Measurements from ENCODE around the gene LAMP1.
"Not testable (repeated sequence)": the region's sequence is repeated elsewhere in the genome, so short reads cannot be mapped to it uniquely, and the experiment has no call there.

LAMP1 gene

DNA sequence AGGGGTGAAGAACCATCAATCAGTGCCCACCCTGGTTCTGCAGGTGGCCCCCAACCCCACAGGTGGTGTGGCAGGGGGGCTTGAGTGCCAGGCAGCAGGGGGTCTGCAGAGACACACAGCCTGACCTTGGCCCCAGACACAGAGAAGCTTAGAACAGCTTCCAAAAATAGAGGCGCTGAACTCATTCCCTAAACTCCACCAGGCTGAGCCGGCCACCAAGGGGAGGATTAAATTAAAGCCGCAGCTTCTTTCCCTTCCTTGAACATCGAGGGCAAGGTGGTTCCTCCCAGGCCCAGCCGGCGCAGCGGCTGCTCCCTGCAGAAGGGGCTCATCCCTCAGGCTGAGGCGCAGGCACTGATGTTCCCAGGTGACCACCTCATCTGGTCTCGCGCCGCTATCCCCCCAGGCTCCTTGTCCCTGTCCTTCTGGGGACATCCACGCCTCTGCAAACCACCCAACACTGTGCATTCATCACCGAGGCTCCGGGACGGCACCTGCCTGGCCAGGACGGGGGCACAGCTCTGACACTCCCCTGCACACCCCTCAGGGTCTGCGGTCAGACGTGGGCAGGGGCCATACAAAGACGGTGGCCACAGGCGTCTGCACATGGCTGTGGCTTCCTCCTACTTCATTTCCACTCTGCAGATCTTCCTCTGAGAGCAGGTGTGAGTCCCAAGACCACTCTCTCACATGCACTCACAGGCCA lies 30.9 kb downstream of the LAMP1 start:
- DNase-seq (ENCODE audit: low spot score): no peak

GRCh38 chr13:113328851-113329250 lies 31.8 kb downstream of the LAMP1 start:
- no peak for DNase-seq (ENCODE audit: low spot score)

- no peak for DNase-seq (ENCODE audit: low spot score)
Observed at GRCh38 chr13:113329656-113330312, 32.7 kb downstream of the LAMP1 start.

- DNase-seq (ENCODE audit: low spot score): no peak
Observed at GRCh38 chr13:113332615-113333014, 35.6 kb downstream of the LAMP1 start.

DNA sequence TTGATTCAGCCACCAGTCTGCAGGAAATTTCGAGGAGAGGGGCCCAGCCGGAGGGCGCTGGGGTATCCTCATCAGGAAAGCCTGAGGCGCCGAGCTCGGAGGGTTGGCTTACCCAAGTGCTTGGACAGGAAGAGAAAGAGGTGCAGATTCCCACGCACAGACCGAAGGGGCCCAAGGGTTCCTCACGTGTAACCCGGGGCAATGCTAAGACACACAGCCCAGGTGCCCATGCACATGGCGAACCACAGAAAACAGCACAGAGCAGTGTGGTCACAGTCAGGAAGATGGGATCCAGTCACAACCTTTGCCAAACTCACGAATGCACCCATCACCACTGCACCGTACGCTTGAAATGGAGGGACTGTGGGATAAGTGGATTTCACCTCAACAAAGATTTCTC lies 36.0 kb downstream of the LAMP1 start:
- no peak for DNase-seq (ENCODE audit: low spot score)

- DNase-seq (ENCODE audit: low spot score): no peak
Observed at GRCh38 chr13:113337556-113337955, 40.5 kb downstream of the LAMP1 start.

- no peak for DNase-seq (ENCODE audit: low spot score)
Observed at GRCh38 chr13:113337976-113338375, 40.9 kb downstream of the LAMP1 start.

- no peak for DNase-seq (ENCODE audit: low spot score)
Observed at GRCh38 chr13:113338451-113338850, 41.4 kb downstream of the LAMP1 start.

- DNase-seq (ENCODE audit: low spot score): no peak
Observed at GRCh38 chr13:113342820-113343691, 46.0 kb downstream of the LAMP1 start.

GRCh38 chr13:113343692-113343968 lies 46.6 kb downstream of the LAMP1 start:
- no peak for DNase-seq (ENCODE audit: low spot score)

GRCh38 chr13:113345486-113345885 lies 48.4 kb downstream of the LAMP1 start:
- DNase-seq (ENCODE audit: low spot score): no peak

GRCh38 chr13:113347736-113348225 lies 50.7 kb downstream of the LAMP1 start:
- DNase-seq (ENCODE audit: low spot score): not testable (repeated sequence)

- DNase-seq (ENCODE audit: low spot score): no peak
Observed at GRCh38 chr13:113348591-113348990, 51.6 kb downstream of the LAMP1 start.

DNA sequence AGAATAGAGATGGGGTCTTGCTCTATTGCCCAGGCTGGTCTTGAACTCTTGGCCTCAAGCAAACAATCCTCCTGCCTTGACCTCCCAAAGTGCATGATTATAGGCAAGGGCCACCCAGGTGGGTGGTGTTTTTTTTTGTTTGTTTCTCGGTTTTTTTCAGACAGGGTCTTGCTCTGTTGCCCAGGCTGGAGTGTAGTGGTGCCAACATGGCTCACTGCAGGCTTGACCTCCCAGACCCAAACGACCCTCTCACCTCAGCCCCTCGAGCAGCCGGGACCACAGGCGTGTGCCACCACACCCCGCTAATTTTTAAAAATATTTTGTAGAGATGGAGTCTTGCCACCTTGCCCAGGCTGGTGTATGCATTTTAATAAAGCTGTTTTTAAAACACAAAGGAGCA lies 52.0 kb downstream of the LAMP1 start:
- no peak for DNase-seq (ENCODE audit: low spot score)

DNA sequence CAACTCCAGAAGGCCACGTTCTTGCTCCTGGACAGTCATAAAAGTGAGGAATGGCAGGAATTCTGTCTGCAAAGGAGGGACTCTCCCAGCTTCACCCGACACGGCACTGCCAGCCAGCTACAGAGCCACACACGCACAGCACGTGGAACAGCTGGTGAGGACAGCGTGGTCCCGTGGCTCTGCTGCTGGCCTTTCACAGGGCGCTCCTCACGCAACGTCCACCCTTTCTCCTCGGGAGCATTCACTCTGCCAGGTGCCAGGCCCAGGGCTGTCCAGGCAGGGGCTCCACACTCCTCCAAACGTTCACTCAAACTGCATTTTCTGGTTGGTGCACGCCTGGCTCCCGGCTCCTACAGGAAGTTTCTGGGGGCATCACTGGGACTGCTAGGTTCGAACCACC lies 52.5 kb downstream of the LAMP1 start:
- DNase-seq (ENCODE audit: low spot score): no peak

- no peak for DNase-seq (ENCODE audit: low spot score)
Observed at GRCh38 chr13:113350065-113350937, 53.3 kb downstream of the LAMP1 start.

DNA sequence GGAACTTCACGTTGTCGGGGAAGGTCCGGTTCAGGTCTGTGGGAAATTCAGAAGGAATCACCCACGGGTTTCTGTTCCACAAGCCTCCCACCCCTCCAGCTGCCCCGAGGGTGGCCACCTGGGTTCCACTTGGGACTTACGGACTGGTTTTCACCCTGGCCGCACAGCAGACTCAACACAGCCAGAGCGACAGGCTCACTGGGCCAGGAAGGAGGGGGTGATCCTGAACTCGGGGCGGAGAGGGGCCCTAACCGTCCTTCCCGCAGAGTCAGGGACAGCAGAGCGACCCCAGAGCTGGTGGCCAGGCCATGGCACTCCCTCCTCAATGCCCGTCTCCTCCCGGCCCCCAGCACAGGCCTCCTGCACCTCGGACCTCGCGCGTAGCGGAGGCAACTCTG lies 53.9 kb downstream of the LAMP1 start:
- DNase-seq (ENCODE audit: low spot score): no peak

GRCh38 chr13:113351514-113352026 lies 54.5 kb downstream of the LAMP1 start:
- DNase-seq (ENCODE audit: low spot score): no peak

DNA sequence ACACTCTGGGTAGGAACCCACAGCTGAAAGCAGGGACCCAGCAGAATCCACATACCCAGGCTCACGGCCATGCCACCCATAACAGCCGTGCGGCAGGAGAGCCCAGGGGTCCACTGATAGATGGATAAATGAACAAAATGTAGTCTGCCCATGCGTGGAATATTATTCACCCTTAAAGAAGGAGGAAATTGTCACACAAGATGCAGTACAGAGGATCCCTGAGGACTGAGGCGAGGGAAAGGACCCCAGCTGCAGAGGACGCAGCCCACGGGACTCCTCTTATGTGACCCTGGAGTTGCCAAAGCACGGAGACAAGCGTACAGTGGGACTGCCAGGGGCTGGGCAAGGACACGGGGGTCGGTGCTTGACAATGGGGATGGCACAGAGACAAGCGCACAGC lies 56.2 kb downstream of the LAMP1 start:
- DNase-seq (ENCODE audit: low spot score): no peak

DNA sequence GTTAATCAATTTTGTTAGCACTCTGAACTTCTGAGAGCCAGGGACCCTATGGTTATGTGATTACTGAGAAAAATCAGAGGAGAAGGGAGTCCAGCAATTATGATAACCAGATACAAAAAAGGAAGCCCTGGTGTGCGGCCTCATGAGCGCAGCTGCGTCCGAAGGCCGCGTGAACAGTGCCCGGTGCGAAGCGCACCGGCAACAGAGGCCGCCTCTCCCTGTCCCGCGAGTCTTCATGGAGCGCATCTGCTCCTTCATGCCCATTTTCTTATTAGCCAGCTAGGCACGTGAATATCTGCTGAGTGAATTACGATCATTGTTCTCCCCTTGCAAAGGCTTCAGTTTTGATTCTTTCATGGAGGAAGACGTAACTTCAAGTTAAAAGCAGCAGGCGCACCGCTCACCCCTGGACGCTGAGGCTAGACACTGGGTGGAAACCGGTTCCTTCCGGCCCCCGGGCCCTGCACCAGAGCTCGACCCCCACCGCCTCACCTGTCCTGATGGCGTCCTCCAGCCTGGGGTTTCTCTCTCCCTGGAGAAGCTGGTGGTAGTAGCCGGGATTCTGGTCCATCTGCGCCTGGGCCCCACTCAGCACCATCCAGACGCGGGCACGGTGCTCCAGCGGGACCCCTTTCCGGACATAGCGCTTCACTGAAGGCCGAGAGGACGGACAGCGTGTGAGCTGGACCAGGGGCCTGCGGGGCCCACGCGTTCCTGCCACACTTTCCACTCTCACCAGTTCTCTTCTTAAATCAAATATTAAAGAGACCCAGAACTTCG lies 58.0 kb downstream of the LAMP1 start:
- DNase-seq (ENCODE audit: low spot score): no peak

GRCh38 chr13:113355621-113356020 lies 58.6 kb downstream of the LAMP1 start:
- no peak for DNase-seq (ENCODE audit: low spot score)

Data from GM03348 (cell line).